ENCODE data around the gene PRRT4. TPM values are rescaled to one million over a fixed set of nuclear protein-coding genes. Genes with fewer than 3 reads are reported as not detected.
A peak's percentile ranks its signal among the peaks of the same experiment; 100 is the strongest.

Gene PRRT4
- total and polyA plus RNA-seq, 9 of the 15 experiments (the other 6 are each of a cell fraction or from before 2014, with no cell fraction given), result not detected

- TF ChIP-seq RBM34 (IDR thresholded peaks at IDR 0.05; ENCODE audit: borderline replicate concordance, insufficient read depth, low read length) (no peak), ZNF384 (IDR thresholded peaks at IDR 0.05; ENCODE audit: low read depth, low read length) (peak; percentile 89), FOS (IDR thresholded peaks at IDR 0.05; ENCODE audit: extremely low read depth, insufficient read length) (no peak), PHB2 (IDR thresholded peaks at IDR 0.05; ENCODE audit: low read depth) (no peak), SNIP1 (IDR thresholded peaks at IDR 0.05; ENCODE audit: low read depth) (no peak), ESRRA (IDR thresholded peaks at IDR 0.05; ENCODE audit: borderline replicate concordance, low read depth) (peak; percentile 93), NEUROD1 (IDR thresholded peaks at IDR 0.05; ENCODE audit: borderline replicate concordance, low read depth, low read length, partially characterized antibody) (peak; percentile 96), ARNT (IDR thresholded peaks at IDR 0.05) (peak; percentile 57 to 74; a peak in 3 of 4 replicates), FOXA3 (CRISPR knock-in tag; conservative IDR thresholded peaks at IDR 0.05 in 1 of 2, IDR thresholded peaks at IDR 0.05 in 1 of 2) (peak in 1 of 2 experiments; percentile 85; a peak in 2 of 4 replicates), RUNX1 (IDR thresholded peaks at IDR 0.05; ENCODE audit: low read depth) (no peak; the same call in 1 of the 2 replicates), ELF4 (CRISPR knock-in tag; IDR thresholded peaks at IDR 0.05) (peak; percentile 86), RB1 (IDR thresholded peaks at IDR 0.05; ENCODE audit: low read depth) (peak; percentile 99), ZNF23 (CRISPR knock-in tag; IDR thresholded peaks at IDR 0.05) (no peak), U2AF1 (optimal IDR thresholded peaks at IDR 0.05; ENCODE audit: low read depth, low read length) (no peak), ZNF224 (CRISPR knock-in tag; IDR thresholded peaks at IDR 0.05) (peak; percentile 85; the same call in 1 of the 2 replicates), AFF1 (IDR thresholded peaks at IDR 0.05; ENCODE audit: low read depth in 1 of 2, partially characterized antibody in 2 of 2) (peak in 1 of 2 experiments; percentile 91), E2F8 (IDR thresholded peaks at IDR 0.05; ENCODE audit: low read depth, partially characterized antibody) (peak; percentile 91), SP2 (IDR thresholded peaks at IDR 0.05; ENCODE audit: extremely low read depth, low read depth, low read length, poor library complexity, severe bottlenecking) (no peak)
Measured at GRCh38 chr7:128343554-128344430, 17.7 kb downstream of the PRRT4 start, which contains the start of gene RBM28 (continued).

Data from K562 (cell line).